DMS 273 treated with DMSO at 0.1 percent for 48 hours (cell line): ENCODE results near the gene GSC.
"Not testable (repeated sequence)": the region's sequence is repeated elsewhere in the genome, so short reads cannot be mapped to it uniquely, and the experiment has no call there.

Experiments
- DNase-seq: peaks from one replicate; lab custom pipeline; 2025; lab: John Stamatoyannopoulos, UW

The GSC gene

DNA sequence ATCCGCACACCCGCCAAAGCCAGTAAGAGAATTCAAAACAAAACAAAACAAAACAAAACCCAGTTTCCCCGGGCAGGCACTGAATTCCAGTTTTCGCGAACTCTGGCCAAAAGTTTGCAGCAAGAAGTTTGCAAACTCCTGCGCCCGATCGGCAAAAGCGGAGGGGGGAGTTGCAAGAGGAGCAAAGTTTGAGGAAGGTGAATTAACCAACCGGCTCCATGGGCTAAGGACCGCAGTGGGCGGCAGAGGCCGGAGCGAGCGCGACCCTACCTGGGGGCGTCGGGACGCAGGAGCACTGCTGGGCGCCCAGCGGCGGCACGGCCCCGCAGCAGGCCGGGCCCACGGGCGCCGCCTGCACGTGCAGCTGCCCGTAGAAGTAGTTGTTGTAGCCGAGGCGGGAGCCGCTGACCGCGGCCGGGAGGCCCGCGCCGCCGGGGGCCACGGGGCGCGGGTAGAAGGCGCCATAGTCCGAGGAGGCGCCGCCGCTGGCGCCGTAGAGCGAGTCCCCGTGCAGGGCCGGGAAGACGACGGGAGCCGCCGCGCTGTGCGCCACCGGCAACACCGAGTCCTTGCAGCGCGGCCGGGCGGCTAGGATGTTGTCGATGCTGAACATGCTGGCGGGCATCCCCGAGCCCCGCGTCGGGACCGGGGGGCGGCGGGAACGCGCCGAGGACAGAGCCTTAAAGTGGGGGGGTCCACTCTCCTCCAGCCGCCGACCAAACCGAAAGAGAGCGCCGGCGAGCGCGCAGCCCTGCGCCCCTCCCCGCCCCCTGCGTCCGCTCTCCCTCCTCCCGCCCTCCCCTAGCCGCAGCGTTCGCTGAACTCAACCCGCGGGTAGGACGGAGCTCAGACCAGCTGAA, at the start of gene GSC:
GSC (minus strand) TSS at position 723 of the 860 bp plus-strand sequence; CDS start at position 625, 98 bp downstream.
- peak; percentile 23 for DNase-seq

DNA sequence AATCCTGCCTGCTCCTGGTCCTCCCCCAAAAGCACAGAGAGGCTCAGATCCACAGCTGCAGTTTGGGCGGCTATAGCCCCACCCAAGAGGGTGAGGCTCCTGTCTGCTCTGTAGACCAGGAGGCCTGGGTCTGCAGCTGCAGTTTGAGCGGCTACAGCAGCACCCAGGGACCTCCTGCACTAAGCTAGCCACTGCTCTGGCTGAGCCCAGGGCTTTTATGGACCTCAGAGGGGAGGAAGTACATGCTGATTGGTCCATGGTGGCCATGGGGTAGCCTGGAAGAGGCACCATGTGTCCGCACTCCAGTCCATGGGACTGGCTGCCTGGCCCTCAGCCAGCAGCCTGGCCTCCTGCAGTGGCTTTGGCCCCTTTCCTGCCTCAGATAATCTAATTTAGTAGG, 49.6 kb upstream of the GSC start:
- no peak for DNase-seq

DNA sequence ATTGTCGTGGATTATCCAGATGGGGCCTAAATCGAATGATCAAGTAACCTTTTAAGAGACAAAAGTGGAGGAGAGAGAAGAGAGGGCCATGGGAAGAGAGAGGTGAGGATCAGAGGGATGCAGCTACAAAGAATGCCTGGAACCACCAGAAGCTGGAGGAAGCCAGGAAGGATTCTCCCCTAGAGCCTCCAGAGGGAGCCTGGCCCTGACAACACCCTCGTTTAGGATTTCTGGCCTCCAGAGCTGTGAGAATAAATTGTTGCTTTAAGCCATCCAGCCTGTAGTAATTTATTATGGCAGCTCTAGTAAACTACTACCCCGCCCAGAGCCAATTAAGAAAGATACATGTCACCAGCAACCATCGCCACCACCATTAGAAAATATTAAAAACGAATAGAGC, 46.2 kb upstream of the GSC start:
- DNase-seq, result no peak

DNA sequence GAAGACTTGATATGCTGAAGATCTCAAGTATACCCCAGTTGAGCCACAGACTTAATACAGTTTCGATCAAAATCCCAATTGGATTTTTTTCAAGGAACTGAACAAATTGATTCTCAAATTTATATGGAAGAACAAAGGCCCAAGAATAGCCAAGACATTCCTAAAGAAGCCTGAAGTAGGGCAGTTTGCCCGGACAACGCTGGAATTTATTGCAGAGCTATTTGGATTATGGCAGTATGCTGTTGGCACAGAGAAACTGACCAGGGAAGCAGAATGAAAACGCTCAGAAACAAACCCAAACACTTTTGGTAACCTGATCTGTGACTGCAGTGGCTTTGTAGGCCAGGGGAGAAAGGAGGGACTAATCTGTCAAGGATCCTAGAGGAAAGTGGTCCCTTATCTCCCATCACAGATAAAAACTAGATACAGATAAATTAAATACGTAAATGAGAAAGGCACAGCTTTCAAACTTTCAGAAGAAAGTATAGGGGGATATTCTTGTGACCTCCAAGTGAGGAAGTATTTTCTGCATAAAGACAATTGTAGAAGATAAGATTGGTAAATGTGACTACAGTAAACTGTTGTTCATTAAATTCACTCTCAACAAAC, 35.9 kb upstream of the GSC start:
- no peak for DNase-seq

DNA sequence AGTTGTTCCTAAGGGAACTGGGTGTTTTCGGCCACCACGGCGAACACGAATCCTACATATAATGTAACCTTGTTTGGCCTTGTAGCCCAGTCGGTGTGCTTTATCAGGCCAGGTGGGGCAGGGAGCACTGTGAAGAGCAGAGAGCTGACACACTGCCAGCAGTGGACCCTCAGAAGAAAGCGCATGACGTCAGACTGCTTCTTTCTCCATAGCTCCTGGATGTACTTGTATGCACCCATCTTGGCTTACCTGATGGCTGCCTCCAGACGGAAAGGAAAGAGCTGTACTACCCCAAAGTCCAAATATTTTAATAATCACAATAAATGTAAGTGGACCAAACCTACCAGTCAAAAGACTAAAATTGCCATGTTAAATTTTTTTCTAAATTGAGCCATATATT, 31.3 kb upstream of the GSC start:
- DNase-seq, result no peak

DNA sequence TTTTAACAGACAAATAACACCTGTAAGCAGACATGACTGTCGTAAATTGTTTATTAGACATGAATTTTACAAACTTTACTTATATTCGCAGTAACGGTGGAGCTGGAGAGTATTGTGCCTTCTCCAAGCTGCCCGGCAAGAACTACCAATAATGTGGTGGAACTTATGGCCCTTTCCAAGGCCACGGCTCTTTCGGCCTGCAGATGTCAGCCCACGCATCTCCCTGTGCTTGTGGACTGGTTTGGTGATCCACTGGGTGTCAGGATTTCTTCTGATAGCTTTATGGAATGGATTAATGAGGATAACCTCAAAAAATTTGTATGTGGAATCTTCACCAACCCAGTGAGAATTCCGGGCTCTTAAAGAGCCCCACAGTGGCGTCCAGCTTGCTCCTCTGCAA, 30.9 kb upstream of the GSC start:
- not testable (repeated sequence) for DNase-seq

DNA sequence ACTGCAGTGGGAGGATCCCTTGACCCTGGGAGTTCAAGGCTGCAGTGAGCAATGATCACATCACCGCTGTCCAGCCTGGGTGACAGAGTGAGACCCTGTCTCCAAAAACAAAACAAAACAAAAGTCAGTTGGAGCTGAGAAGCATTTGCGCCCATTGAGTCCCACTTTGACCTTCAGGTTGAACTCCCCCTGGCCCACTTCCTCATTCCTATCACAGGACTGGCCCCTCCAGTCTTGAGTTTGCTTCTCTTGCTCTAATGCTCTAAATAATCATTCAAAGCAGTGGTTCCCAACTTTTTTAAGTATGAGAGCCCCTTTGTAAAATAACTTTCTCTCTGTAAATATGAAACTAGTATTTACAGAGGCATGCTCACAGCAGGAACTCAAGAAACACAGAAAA, 28.0 kb upstream of the GSC start:
- DNase-seq, result no peak

DNA sequence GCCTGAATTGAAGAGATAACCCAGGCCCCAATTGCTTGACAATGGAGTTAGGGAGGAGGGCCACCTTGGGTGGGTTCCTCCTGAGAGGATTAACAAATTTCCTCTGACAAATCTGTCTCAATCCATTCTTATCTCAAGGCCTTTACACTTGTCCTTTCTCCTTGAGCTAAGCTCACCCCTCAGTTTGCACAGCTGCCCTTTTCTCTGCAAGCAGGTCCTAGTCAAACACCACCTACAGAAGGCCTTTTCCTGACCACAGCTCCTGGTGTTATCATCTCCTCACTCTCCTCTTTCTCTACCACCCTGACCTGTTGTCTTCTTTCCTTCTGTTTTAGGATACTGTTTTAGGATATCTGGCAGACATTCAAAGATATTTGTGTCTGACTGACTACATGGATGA, 26.4 kb upstream of the GSC start:
- DNase-seq, result no peak

DNA sequence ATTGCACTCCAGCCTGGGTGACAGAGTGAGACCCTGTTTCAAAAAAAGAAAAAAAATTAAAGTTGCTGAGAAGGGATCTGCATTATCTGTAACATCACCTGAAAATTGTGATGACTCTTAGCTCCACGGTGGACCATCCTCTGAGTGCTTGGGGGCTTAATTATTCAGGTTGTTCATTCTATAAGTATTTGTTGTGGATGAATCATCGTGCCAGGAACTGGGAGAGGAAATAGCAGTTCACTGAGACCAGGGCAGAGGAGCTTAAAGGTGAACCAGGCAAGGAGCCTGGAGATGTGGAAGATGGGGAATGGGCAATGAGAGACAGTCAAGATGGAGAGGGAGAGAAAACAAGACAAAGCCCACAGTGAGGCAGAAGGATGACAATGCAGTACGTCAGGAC, 25.5 kb upstream of the GSC start:
- no peak for DNase-seq

DNA sequence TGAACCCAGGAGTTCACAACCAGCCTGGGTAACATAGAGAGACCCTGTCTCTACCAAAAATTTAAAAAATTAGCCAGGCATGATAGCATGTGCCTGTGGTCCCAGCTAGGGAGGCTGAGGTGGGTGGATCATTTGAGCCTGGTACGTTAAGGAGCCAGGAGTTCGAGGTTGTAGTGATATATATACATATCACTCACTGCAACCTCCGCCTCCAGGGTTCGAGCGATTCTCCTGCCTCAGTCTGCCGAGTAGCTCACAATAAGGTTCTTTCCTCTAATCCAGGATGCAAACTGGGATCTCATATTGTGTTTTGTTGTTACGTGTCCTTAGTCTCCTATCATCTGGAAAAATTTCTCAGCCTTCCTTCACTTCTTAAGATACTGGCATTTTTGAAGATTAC, 24.0 kb upstream of the GSC start:
- DNase-seq, result no peak

DNA sequence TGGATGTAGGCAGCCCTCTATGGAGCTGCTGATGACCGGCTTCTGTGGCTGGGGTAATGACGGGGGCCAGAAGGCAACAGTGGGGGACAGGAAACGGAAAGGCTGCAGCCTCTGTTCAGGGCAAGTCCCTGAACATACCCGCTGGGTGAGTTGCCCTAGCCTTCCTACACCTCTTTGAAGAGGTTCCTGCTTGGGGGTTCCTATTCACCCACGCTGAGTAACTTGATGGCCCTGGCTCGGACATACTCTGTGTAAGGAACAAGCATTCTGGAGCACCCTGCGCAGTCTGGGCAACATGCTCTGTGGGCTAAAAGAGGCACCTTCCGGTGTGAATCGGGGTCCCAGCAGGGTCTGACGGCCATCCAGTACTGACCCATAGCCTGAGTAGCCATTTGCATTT, 17.7 kb upstream of the GSC start:
- no peak for DNase-seq

DNA sequence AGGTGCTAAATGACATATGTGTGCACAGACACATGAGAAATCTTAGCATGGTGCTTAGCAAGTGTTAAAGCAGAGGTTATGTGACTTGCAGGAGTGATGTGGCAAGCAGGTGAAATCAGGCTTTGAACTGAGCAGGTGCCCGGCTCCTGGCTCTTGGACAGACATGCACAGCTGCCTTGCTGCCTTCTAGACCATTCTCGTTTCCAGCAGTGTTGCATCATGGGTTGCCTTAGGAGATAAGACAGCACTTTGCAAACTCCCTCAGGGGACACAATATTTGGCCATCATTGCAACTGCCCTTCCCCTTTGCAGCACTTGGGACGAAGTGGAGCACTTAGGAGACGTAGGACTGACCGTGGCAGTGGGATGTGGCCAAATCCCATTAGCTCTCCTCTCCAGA, 17.2 kb upstream of the GSC start:
- DNase-seq, result no peak

DNA sequence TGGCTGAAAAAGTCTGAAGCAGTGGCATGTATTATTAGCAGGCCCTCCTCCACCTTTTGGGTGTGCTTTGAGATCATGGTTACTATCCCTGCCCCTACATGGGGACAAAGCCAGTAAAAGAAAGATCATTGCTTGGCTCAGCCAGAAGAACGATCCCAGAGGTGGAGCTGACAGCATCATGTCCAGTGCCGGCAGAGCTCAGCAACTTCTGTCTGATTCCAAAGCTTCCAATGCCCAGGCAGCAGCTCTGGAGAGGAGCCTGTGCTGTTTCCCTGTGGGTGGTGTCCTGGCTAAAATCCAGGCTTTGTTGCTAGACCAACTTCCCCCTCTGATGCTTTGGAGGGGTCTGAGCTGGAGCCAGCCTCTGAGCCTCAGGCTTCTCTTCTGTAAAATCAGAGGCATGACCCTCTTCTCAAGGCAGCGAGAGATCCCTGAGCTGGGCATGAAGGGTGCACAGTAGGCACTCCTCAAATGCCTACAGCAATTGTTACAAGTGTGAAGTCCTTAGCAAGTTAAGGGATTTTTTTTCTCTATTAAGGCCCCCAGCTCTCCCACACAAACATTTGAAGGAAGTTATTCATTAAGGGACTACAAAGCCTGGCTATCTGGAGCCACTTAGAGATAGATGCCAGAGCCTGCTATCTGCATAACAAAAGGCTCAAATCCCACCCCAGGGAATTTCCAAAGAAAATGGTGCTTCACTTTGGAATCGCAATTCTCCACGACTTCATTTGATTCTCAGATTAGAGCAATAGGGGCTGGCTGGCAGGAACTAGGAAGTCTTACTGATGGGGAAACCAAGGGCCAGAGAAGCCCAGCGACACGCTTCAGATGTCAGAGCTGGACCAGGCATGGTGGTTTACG, 10.9 kb upstream of the GSC start:
- DNase-seq, result no peak

DNA sequence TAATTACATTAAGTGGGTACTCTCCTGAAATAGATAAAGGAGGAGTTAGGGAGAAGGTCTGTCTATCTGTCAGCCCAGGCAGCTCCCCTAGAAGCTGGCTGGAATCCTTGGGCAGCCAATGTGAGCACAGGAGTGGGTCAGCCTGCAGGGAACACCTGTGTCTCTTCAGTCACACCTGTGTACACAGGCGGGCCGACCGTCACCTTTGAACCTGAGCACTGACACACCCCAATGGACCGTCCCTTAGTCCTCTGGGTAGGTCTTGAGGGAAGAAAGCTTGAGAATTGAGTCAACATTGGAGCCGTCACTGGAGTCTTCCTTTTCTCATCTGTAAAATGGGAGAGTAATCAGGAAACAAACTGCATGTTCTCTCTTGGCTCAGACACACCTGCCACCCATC, 9.8 kb upstream of the GSC start:
- no peak for DNase-seq

DNA sequence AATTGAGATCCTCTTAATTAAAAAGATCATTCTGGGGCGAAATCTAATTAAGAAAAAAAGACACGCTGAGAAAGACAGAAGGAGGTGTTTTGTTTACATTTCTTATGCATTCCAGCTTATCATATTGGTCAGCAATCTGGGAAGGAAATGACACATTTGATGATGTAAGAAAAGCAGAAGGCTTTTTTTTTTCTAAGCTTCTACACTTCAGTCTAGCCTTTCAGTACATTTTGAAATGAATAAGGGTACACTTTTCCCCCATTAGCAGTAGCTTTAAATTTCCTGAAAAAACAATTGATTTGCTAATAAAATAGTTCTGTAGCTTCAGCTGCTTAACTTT, 5.9 kb upstream of the GSC start:
- no peak for DNase-seq

DNA sequence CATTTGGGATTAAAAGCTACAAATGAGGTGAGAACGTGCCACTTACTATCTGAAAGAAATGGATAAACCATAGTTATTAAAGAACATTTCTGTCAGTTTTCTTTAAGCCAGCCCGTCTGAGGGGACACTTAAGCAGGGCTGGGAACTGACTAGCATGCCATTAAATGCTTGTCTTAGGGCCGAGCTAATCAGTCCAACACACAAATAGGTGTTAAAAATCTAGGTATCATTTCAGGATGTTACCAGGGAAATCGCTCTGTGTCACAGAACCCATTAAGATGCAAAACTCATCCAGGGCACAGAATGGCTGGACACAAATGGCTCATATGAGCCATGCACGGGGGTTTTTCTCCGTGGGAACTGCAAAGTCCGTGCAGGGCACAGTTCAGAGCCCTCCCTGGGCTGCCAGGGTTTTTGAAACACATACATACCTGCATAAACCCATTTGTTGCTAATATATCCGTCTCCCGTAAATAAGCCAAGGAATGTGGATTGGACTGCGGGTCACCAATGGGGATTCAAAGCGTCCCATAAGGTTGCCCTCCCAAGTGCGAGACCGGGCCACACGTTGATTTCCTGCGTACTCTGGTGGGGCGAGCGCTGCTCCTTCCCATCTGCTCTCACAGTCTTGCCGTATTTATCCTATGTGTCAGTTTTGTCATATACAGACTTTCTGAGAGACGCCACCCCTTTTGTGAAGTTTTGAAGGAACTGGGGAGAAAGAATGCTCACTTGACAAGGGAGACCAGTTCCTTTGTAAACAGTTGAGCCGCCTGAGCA, 5.4 kb upstream of the GSC start:
- DNase-seq, result no peak

DNA sequence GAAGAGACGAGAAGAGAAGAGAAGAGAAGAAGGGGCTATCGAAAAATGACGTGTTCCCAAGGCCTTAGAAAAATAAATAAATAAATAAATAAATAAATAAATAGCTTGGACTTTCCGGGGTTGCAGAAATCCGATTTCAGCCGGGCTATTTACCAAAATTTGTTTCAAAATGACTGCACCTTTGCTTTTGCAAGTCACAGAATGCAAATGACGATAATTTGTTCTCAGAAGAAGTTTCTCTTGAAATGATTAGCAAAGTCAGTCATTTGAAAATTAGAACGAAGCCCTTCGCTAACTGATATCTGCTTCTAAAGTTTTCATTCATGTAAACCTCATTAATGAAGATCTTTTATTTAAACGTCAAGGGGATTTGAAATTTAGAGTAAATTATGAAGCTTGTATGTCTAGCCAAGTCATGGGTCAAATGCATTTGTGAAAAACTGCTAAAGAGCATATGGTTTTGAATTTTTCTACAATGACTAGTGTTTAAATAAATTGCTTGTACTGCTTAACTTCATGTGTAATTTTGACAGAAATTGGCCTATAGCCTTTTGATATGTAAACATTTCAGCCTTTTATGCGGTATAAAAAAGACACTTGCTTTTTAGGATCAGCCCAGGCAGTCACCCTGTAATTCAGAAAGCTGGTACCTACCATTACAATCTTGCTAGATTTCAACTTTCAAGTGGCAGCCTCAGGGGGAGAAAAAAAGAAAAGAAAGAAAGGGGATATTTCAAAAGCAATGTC, 4.6 kb upstream of the GSC start:
- no peak for DNase-seq

DNA sequence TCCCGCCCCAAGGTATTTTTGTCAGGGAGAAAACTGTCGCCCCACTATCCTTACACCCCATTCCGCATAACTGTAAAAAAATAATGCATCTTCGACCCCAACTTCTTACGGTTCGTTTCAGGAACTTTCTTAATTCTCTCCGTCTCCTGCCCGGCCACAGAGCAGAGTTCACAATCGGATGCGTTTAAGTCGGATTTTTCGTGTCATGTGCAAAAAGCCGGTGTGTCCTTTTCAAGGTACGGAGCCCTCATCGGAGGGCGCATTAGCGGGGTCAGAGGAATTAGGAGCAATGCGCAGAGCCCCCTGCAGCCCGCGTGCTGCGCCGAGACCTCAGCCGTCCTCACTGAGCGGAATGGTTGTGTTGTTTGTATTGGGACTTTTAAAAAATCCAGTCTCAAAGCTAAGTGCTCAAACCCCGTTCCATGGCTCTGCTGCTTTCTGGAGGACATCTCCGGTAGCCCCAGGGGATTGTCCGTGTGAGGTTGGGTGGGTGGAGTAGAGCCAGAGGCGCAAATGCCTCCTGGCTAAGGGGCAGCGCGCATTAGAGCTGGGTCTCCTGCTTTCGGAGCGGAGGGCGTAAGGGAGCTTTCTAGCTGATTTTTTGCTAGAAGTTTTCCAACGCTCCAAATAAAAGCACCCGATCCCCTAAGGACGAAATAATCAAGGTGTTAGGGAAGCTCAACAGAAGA, 3.9 kb upstream of the GSC start:
- DNase-seq, result no peak

DNA sequence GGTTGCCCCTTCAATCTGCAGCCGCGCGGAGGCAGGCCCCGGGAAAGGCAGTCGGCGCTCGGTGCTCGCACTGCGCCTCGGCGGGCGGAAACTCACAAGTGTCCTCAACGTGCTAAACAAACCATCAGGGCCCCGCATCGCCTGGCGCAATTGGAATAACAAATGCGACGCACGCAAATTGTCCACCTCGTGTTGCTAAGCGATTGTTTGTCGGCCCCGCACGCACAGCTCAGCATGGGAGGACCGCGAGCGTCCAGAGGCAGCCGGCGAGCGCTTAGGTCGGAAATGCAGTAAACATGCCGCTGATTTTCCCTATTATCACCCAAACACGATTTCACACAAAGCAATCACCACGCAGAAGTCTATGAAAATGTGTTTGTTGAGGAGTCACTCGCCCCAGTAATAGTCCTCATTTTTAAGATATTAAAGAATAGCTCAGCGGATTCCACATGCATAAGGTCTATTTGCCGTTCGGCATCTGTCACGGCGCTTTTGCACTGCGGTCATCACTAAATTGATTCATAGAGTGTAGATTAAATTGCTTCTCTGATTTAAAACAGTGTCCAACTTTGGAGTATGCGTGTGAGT, 3.2 kb upstream of the GSC start:
- no peak for DNase-seq

DNA sequence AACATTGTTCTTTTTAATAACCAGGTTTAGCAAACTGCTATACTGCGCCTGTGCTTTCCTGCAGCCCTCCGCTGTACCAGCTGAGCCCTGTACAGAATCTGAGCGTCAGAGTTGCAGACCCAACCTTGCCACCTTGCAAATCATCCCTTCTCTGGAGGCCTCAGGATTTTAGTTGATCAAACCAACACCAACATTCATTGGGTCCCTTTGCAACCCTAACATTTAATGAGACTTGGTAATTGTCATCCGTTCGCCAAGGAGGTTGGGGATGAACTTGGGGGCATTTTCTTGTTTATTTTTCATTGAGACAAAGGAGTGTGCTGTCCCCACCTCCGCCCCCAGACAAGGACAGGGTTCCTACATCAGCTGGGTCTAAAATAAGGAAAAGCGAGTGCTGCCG, 2.6 kb upstream of the GSC start:
- no peak for DNase-seq
